Activated T-cell treated with anti-CD3 and anti-CD28 coated beads, Interleukin-2, amount 50 U/mL, for 72 hours (primary cell): Measurements from ENCODE around the gene SLC6A16. TPM values are rescaled to one million over a fixed set of nuclear protein-coding genes. Genes with fewer than 3 reads are reported as not detected.
A peak's percentile ranks its signal among the peaks of the same experiment; 100 is the strongest.
"Not testable (repeated sequence)": the region's sequence is repeated elsewhere in the genome, so short reads cannot be mapped to it uniquely, and the experiment has no call there.

Source experiments
- ATAC-seq, 2 donors: fragments of 150-1000 bp; cut with Tn5 transposase; replicated peaks in 1 of 2; 2 replicates each; pipeline ENCODE4 v1.10.0; 2021; ENCODE audit warnings: moderate library complexity in 2 of 2, mild to moderate bottlenecking in 1 of 2
- DNase-seq, 2 donors: peaks; one replicate each; pipeline ENCODE4 v3.0.0; 2021 to 2022; ENCODE audit warnings: mixed read lengths in 1 of 2
- H3K27ac Mint-ChIP-seq: one replicate; pipeline ENCODE4 v1.8.0; 2022; ENCODE audit warnings: mild to moderate bottlenecking, moderate library complexity, mixed read lengths
- H3K27me3 Mint-ChIP-seq: one replicate; pipeline ENCODE4 v1.8.0; 2022; ENCODE audit warnings: low read depth, mixed read lengths
- H3K36me3 Mint-ChIP-seq, 2 donors: one replicate each; pipeline ENCODE4 v1.8.0; 2022; ENCODE audit warnings: mixed read lengths in 2 of 2, mild to moderate bottlenecking in 1 of 2; ENCODE audit not compliant: insufficient read depth in 2 of 2
- H3K4me1 Mint-ChIP-seq: one replicate; pipeline ENCODE4 v1.8.0; 2022; ENCODE audit warnings: low read depth, mixed read lengths
- H3K4me3 Mint-ChIP-seq, 2 donors: one replicate each; pipeline ENCODE4 v1.8.0; 2022; ENCODE audit warnings: mild to moderate bottlenecking in 2 of 2, mixed read lengths in 2 of 2, moderate library complexity in 2 of 2
- H3K9me3 Mint-ChIP-seq, 2 donors: one replicate each; pipeline ENCODE4 v1.8.0; 2022; ENCODE audit warnings: mixed read lengths in 2 of 2
- total RNA-seq, 2 donors: library from RNA; stranded (reverse); gene quantifications; one replicate each; pipeline ENCODE4 v1.2.3, GENCODE V29; 2022

The SLC6A16 gene
- total RNA-seq, 2 donors from 2014 or later: 2.0 to 3.0 TPM

GRCh38 chr19:49339301-49340068, 14.5 kb upstream of the SLC6A16 start:
- ATAC-seq (no peak), DNase-seq (no peak)
- H3K36me3 Mint-ChIP-seq: peaks cover 15 to 19% of the 10 kb centered on the region in 2 donors
- H3K4me1 Mint-ChIP-seq: peaks cover 45% of the 10 kb centered on the region
- H3K27me3 Mint-ChIP-seq: no peaks in the 10 kb centered on the region
- no peak overlapping the region for H3K4me3 Mint-ChIP-seq
- no peaks in the 10 kb centered on the region for H3K9me3 Mint-ChIP-seq
- H3K27ac Mint-ChIP-seq: no peak overlapping the region

- DNase-seq (no peak), ATAC-seq (no peak)
- H3K4me1 Mint-ChIP-seq: peaks cover 52% of the 10 kb centered on the region
- no peaks in the 10 kb centered on the region for H3K27me3 Mint-ChIP-seq
- peaks cover 15 to 19% of the 10 kb centered on the region in 2 donors for H3K36me3 Mint-ChIP-seq
- H3K9me3 Mint-ChIP-seq: no peaks in the 10 kb centered on the region
- H3K4me3 Mint-ChIP-seq: no peak overlapping the region
- H3K27ac Mint-ChIP-seq: peak overlapping the region; percentile 68
These were observed 13.8 kb upstream of the SLC6A16 start for GRCh38 chr19:49338691-49339300.

GRCh38 chr19:49338023-49338677, 13.2 kb upstream of the SLC6A16 start:
- peak overlapping the region in 1 of 2 donors; percentile 11 for H3K4me3 Mint-ChIP-seq
- peaks cover 15 to 19% of the 10 kb centered on the region in 2 donors for H3K36me3 Mint-ChIP-seq
- H3K27me3 Mint-ChIP-seq: no peaks in the 10 kb centered on the region
- peak overlapping the region; percentile 68 for H3K27ac Mint-ChIP-seq
- DNase-seq (no peak), ATAC-seq (no peak)
- H3K9me3 Mint-ChIP-seq: no peaks in the 10 kb centered on the region
- H3K4me1 Mint-ChIP-seq: peaks cover 59% of the 10 kb centered on the region

GRCh38 chr19:49337267-49338022, 12.5 kb upstream of the SLC6A16 start:
- DNase-seq (no peak), ATAC-seq (no peak)
- Mint-ChIP-seq H3K9me3 (no peaks in the 10 kb centered on the region), H3K27me3 (no peaks in the 10 kb centered on the region), H3K4me3 (peak overlapping the region; percentile 11 to 97), H3K27ac (no peak overlapping the region), H3K36me3 (peaks cover 15 to 19% of the 10 kb centered on the region in 2 donors), H3K4me1 (peaks cover 66% of the 10 kb centered on the region)

GRCh38 chr19:49336482-49337266, 11.7 kb upstream of the SLC6A16 start:
- Mint-ChIP-seq H3K9me3 (no peaks in the 10 kb centered on the region), H3K4me1 (peaks cover 74% of the 10 kb centered on the region), H3K4me3 (peak overlapping the region; percentile 95 to 97), H3K36me3 (peaks cover 15 to 19% of the 10 kb centered on the region in 2 donors), H3K27ac (peak overlapping the region; percentile 98), H3K27me3 (no peaks in the 10 kb centered on the region)
- DNase-seq (no peak), ATAC-seq (no peak)

GRCh38 chr19:49335784-49336481, 10.9 kb upstream of the SLC6A16 start:
- Mint-ChIP-seq H3K4me1 (peaks cover 81% of the 10 kb centered on the region), H3K9me3 (no peaks in the 10 kb centered on the region), H3K36me3 (peaks cover 15 to 19% of the 10 kb centered on the region in 2 donors), H3K27me3 (no peaks in the 10 kb centered on the region), H3K27ac (peak overlapping the region; percentile 98), H3K4me3 (peak overlapping the region; percentile 95 to 97)
- ATAC-seq: peak; percentile 25 to 26
- peak; percentile 23 to 29 for DNase-seq

GRCh38 chr19:49335071-49335783, 10.2 kb upstream of the SLC6A16 start, which contains the start of gene CD37:
TSS of gene CD37 (plus strand) at chr19:49335406. CDS start at chr19:49335541, 135 bp downstream.
- peak; percentile 60 to 63 for DNase-seq
- ATAC-seq: peak; percentile 56 to 57
- Mint-ChIP-seq H3K4me3 (peak within 1 kb of the TSS; percentile 95 to 97), H3K9me3 (no peaks in the 10 kb centered on the region), H3K36me3 (peaks cover 13 to 19% of the 10 kb centered on the region in 2 donors), H3K27ac (peak within 1 kb of the TSS; percentile 98), H3K4me1 (peaks cover 81% of the 10 kb centered on the region), H3K27me3 (no peaks in the 10 kb centered on the region)

GRCh38 chr19:49333811-49334288, 8.9 kb upstream of the SLC6A16 start:
- peaks cover 16% of the 10 kb centered on the region in 2 donors for H3K36me3 Mint-ChIP-seq
- H3K27ac Mint-ChIP-seq: peak overlapping the region; percentile 88

GRCh38 chr19:49333418-49333805, 8.4 kb upstream of the SLC6A16 start:
- peak in 1 of 2 donors; percentile 22 for DNase-seq
- no peaks in the 10 kb centered on the region for H3K9me3 Mint-ChIP-seq
- peak overlapping the region; percentile 87 to 89 for H3K4me3 Mint-ChIP-seq
- H3K4me1 Mint-ChIP-seq: peaks cover 91% of the 10 kb centered on the region
- no peaks in the 10 kb centered on the region for H3K27me3 Mint-ChIP-seq
- ATAC-seq: peak; percentile 3 to 4
- peaks cover 13% of the 10 kb centered on the region in 2 donors for H3K36me3 Mint-ChIP-seq
- H3K27ac Mint-ChIP-seq: peak overlapping the region; percentile 88

More at GRCh38 chr19:49333811-49334288, 8.9 kb upstream of the SLC6A16 start:
- Mint-ChIP-seq H3K9me3 (no peaks in the 10 kb centered on the region), H3K4me1 (peaks cover 92% of the 10 kb centered on the region), H3K27me3 (no peaks in the 10 kb centered on the region), H3K4me3 (peak overlapping the region; percentile 87 to 89)
- ATAC-seq (peak; percentile 60 to 71), DNase-seq (peak; percentile 72 to 75)

GRCh38 chr19:49332691-49333417, 7.9 kb upstream of the SLC6A16 start:
- DNase-seq, H3K27me3 Mint-ChIP-seq, H3K9me3 Mint-ChIP-seq, ATAC-seq: not testable (repeated sequence)
- H3K4me1 Mint-ChIP-seq: peaks cover 91% of the 10 kb centered on the region
- H3K27ac Mint-ChIP-seq: peak overlapping the region; percentile 88
- H3K36me3 Mint-ChIP-seq: peaks cover 9 to 11% of the 10 kb centered on the region in 2 donors
- H3K4me3 Mint-ChIP-seq: peak overlapping the region; percentile 87 to 89
